K562 (cell line): Measurements from ENCODE around the gene MAGEC1. TPM values are rescaled to one million over a fixed set of nuclear protein-coding genes. Genes with fewer than 3 reads are reported as not detected.

ENCODE experiments used
- BRD9 ChIP-seq: fragments of 450-650 bp; IDR thresholded peaks from 2 replicates; pipeline ENCODE4 v1.6.1; 2018; ENCODE audit warnings: low read depth; ENCODE audit not compliant: partially characterized antibody
- CTBP1 ChIP-seq: fragments of 450-650 bp; IDR thresholded peaks from 2 replicates; pipeline ENCODE4 v1.6.1; 2016; ENCODE audit warnings: borderline replicate concordance
- GTF3C2 ChIP-seq: IDR thresholded peaks from 3 replicates; pipeline ENCODE4 v1.6.1; 2011; ENCODE audit warnings: borderline replicate concordance, mild to moderate bottlenecking, moderate library complexity; ENCODE audit not compliant: insufficient read length; ENCODE audit errors: extremely low read depth
- HCFC1 ChIP-seq: IDR thresholded peaks from 2 replicates; pipeline ENCODE4 v1.6.1; 2012; ENCODE audit warnings: low read depth, low read length, improper control_type of control experiment
- MNT ChIP-seq, 2 experiments: fragments of 450-650 bp; conservative IDR thresholded peaks; 2 replicates each; pipeline ENCODE4 v1.6.1; 2017; ENCODE audit warnings: mild to moderate bottlenecking in 2 of 2, moderate library complexity in 2 of 2
- MYNN ChIP-seq, 2 experiments: sonication (generic); formaldehyde crosslinking in 1 of 2; IDR thresholded peaks; 2 replicates each; pipeline versions ENCODE4 v1.5.0 to v1.6.1; 2016 to 2020; ENCODE audit warnings: antibody characterized with exemption in 1 of 2, missing genetic modification reagents in 1 of 2
- OTX1 ChIP-seq: fragments of 450-650 bp; formaldehyde crosslinking; IDR thresholded peaks from 2 replicates; pipeline ENCODE4 v1.4.0; 2022; ENCODE audit warnings: mild to moderate bottlenecking
- ZBTB8A ChIP-seq: fragments of 450-650 bp; IDR thresholded peaks from 2 replicates; pipeline ENCODE4 v1.6.1; 2018; ENCODE audit warnings: mild to moderate bottlenecking, moderate library complexity; ENCODE audit not compliant: partially characterized antibody
- polyA plus RNA-seq, 8 experiments: library from polyadenylated mRNA; depleted of rRNA in 4 of 8; stranded (reverse) in 5 of 8; unstranded in 3 of 8; fragments of >200 nt; fragmentation: Nextera tagmentation in 2 of 8; fragmentation: Illumina TruSeq in 1 of 8; extraction: Ambion mirVana in 2 of 8; extraction: Trizol in 1 of 8; gene quantifications; 2 replicates each; pipeline versions ENCODE4 v1.2.1 to v1.2.3, GENCODE V29; 2011 to 2014; ENCODE audit warnings: inconsistent platforms in 1 of 8, missing spikeins in 1 of 8
- total RNA-seq, 7 experiments: library from RNA; depleted of rRNA in 6 of 7; stranded (reverse); fragments of >200 nt in 6 of 7; fragmentation: Illumina TruSeq in 2 of 7; extraction: Trizol in 2 of 7; gene quantifications; 2 replicates each; pipeline versions ENCODE4 v1.2.1 to v1.2.3, GENCODE V29; 2011 to 2021; ENCODE audit warnings: low replicate concordance in 1 of 7
- TF ChIP-seq, protein P1 (sequence below): IDR thresholded peaks from 2 replicates; pipeline ENCODE4 v1.6.1; 2012; ENCODE audit warnings: low read depth, low read length, improper control_type of control experiment, borderline replicate concordance

MAGEC1 gene
- total and polyA plus RNA-seq, 9 of the 15 experiments (the other 6 are each of a cell fraction or from before 2014, with no cell fraction given): 5.6 to 56.6 (median 21.4) TPM

- TF ChIP-seq CTBP1: no peak
- TF ChIP-seq MNT (conservative IDR thresholded peaks at IDR 0.05): no peak
- TF ChIP-seq BRD9: no peak
- TF ChIP-seq MYNN (IDR thresholded peaks at IDR 0.05): no peak
- TF ChIP-seq MYNN (CRISPR knock-in tag; IDR thresholded peaks at IDR 0.05): no peak
- TF ChIP-seq HCFC1: no peak
- TF ChIP-seq ZBTB8A: no peak
- TF ChIP-seq OTX1 (CRISPR knock-in tag): no peak
- no peak for TF ChIP-seq GTF3C2
- TF ChIP-seq, protein P1, sequence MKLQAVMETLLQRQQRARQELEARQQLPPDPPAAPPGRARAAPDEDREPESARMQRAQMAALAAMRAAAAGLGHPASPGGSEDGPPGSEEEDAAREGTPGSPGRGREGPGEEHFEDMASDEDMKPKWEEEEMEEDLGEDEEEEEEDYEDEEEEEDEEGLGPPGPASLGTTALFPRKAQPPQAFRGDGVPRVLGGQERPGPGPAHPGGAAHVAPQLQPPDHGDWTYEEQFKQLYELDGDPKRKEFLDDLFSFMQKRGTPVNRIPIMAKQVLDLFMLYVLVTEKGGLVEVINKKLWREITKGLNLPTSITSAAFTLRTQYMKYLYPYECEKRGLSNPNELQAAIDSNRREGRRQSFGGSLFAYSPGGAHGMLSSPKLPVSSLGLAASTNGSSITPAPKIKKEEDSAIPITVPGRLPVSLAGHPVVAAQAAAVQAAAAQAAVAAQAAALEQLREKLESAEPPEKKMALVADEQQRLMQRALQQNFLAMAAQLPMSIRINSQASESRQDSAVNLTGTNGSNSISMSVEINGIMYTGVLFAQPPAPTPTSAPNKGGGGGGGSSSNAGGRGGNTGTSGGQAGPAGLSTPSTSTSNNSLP: no peak
Measured at GRCh38 chrX:141934059-141934641, 30.5 kb downstream of the MAGEC1 start (continued).
